ENCODE results near the gene MARF1.
"Not testable (repeated sequence)": the region's sequence is repeated elsewhere in the genome, so short reads cannot be mapped to it uniquely, and the experiment has no call there.

The MARF1 gene

DNA sequence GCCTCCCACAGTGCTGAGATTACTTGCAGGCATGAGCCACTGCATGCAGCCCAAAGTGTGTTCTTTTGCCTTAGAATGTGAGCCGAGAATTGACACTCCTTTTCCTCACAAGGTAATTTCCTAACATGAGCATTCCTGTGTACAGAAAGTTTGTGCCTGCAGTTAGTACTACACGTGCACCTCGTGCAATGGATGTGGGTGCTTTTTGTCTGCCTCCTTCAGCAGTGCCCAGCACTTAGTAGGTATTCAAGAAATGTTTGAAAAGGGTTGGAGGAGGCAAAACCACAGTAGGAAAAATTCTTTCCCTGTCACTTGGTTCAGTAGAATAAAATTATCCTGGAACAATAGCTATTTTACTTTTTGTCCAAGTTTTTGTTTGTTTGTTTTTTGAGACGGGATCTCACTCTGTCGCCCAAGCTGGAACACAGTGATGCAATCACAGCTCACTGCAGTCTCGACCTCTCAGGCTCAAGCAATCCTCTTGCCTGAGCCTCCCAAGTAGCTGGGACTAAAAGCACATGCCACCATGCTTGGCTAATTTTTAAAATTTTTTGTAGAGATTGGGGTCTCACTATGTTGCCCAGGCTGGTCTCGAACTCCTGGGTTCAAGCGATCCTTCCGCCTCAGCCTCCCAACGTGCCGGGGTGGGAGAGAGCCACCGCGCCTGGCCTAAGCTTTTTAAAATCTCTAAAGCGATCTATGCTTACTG is 9.5 kb upstream of the MARF1 start:
- no peak for DNase-seq

DNA sequence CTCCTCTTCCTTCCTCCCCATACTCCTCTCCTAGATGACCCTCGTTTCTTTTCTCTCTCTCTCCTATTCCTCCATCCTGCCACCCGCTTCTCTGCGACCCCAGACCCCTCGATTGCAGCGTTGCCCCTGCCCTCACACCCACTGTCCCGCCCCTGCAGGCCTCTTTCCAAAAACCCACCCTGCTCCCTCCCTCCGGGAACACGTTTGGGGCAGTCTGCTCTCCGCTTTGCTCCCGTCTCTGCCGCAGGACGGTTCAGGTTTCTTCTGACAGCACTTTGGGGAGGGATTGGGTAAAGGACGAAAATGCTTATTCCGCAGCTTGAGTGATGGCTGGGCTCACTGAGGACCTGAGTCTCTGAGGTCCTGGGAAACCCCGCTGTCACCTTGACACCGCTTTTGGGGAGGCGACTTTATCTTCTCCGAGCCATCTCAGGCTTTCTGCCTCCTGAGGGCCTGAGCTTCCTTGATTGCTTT is 7.8 kb upstream of the MARF1 start:
- DNase-seq, result peak; percentile 47

DNA sequence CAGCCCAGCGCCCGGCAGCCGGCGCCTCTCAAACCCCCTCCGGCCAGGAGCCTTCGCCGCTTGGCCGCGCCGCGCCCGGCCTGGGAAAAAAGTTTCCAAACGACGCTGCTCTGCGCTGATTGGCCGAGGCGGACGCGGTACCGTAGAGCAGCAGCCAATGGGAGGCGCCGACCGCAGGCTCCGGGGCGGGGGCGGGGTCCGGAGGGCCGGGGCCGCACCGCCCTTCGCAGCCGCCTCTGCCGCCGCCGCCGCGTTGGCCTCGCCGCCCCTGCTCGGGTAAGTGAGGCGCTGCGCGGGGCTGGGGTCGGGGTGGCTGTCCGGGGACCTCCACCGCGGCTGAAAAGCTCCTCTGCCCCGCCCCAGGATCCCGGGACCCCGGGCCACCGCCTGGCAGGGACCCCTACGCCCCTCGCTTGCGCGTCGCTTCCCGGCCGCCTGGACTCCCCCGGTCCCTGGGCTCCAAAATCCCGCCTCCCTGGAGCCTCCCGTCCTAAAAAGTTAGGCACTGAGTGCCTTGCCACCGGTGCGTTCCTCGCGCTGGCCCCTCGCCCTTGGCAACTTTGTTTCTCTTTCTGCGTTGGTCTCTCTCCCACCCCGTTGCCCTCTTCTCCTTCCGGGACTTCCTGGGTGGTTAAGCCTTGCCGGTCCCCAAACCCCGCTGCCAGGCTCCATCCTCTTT is 7.2 kb upstream of the MARF1 start, which contains the start of gene NDE1:
NDE1 (plus strand) TSS at position 227 of the 679 bp plus-strand sequence. CDS start 14,534 bp downstream, outside the sequence.
- peak; percentile 86 for DNase-seq

DNA sequence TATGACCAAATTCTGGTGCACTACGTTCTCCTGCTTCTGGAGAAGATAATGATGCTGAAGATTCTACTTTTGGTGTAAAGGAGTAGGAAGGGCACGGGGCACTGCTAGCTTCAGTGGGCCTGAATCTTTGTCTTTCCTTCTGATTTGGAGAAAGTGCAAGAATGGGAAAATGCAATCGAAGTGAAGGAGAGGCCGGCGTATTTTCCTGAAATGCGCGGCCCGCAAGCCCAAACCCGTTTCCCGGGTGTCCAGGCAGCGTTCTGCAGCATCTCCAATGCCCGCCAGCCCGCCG is 6.7 kb upstream of the MARF1 start:
- DNase-seq, result no peak

DNA sequence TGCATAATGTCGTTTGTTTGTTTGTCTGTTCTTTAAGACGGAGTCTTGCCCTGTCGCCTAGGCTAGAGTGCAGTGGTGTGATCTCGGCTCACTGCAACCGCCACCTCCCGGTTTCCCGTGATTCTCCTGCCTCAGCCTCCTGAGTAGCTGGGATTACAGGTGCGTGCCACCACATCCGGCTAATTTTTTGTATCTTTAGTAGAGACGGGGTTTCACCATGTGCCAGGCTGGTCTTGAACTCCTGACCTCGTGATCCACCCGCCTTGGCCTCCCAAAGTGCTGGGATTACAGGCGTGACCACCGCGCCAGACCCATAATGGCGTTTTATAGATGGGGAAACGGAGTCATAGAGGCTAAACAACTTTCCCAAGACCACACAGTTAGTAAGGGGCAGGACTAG is 6.4 kb upstream of the MARF1 start:
- not testable (repeated sequence) for DNase-seq

DNA sequence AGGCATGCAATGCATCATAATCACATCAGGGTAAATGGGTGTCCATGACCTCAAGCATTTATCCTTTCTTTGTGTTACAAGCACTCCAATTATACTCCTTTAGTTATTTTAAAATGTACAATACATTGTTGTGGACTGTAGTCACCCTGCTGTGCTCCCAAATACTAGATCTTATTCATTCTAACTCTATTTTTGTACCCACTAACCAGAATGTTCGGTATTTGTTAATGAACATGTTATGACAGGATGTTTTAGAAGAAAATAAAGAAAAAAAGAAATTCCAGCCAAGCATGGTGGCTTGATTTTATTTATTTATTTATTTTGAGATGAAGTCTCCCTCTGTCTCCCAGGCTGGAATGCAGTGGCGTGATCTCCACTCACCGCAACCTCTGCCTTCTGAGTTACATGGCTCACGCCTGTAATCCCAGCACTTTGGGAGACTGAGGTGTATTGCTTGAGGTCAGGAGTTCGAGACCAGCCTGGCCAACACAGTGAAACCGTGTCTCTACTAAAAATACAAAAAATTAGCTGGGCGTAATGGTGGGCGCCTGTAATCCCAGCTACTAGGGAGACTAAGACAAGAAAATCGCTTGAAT is 5.3 kb upstream of the MARF1 start:
- DNase-seq, result no peak

DNA sequence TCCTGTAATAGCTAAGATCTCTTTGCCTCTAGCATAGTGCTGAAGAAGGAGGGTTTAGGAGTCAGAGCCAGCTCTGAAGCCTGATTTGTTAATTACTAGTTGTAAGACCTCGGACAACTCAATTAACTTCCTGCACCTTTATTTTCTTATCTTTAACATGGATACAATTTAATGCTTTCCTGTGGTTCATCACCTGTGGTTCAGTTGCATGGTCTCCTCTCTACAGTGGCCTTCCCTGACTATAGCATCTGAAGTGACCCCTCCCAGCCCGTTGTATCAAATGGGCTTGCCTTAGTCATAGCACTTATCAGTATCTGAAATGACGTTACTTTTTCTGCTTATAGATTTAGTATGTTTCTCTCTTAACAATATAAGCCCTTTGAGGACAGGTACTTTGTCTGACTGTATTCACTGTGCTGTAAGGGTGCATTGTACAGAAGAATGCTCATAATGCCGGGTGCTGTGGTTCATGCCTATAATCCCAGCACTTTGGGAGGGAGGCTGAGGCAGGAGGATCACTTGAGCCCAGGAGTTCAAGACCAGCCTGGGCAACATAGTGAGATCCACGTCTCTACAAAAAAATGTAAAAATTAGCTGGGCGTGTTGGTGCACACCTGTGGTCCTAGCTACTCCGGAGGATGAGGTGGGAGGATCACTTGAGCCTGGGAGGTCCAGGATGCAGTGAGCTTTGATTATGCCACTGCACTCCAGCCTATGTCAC is 4.5 kb upstream of the MARF1 start:
- no peak for DNase-seq

DNA sequence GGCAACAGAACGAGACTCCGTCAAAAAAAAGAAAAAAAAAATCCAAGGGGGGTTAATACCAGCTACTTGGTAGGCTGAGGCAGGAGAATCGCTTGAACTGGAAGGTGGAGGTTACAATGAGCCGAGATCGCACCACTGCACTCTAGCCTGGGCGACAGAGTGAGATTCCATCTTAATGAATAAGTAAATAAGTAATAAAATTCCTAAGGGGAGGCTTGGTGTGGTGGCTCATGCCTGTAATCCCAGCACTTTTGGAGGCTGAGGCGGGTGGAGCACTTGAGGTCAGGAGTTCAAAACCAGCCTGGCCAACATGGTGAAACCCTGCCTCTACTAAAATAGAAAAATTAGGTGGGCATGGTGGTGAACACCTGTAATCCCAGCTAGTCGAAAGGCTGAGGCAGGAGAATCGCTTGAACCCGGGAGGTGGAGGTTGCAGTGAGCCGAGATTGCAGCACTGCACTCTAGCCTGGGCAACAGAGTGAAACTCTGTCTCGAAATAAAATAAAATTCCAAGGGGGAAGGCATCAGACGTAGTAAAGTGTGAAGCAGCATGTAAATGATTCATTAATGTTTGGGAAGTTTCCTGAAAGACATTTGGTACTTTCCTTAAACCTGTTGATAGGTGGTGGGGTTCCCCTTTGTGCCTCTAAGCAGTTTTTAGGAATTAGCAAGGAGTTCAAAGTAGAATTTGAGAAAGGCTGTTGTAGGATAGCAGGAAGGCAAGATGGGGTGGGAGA is 3.8 kb upstream of the MARF1 start:
- DNase-seq, result not testable (repeated sequence)

DNA sequence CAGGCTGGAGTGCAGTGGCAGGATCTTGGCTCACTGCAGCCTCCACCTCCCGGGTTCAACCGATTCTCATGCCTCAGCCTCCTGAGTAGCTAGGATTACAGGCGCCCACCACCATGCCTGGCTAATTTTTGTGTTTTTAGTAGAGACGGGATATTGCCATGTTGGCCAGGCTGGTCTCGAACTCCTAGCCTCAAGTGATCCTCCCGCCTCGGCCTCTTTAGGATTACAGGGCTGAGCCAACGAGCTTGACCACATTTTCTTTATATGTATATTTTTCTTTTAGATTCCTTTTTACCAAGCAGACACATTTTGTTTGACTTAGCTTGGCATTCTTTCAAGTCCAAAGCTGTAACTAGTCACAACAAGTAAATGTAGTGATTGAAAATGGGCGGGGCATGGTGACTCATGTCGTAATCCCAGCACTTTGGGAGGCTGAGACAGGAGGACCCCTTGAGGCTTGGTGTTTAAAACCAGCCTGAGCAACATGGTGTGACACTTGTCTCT is 2.1 kb upstream of the MARF1 start:
- not testable (repeated sequence) for DNase-seq

DNA sequence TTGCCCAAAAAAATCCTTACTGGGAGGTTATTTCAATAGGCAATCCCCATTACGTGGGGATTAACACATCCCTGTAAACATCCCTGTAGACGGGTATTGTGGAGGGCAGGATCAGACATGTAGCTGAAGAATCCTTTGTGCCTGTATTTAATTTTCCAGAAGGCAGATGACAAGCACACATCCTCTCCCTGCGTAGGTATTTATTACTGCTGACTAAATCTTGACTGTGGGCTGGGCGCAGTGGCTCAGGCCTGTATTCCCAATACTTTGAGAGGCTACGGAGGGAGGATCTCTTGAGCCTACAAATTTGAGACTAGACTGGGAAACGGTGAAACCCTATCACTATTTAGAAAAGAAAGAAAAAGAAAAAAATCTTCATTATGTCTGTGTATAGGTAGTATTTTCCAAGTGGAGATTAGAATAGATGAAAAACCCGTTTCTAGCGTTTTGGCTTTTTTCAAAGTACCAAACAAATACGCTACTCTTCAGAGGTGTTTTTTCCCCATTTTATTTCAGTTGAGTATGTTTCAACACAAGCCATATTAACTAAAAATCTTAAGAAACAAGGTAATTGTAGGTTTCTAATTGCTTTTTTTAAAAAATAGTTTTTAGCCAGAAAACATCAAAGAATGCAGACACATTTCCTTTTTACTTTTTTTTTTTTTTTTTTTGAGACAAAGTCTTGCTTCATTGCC is 1.5 kb upstream of the MARF1 start:
- no peak for DNase-seq

DNA sequence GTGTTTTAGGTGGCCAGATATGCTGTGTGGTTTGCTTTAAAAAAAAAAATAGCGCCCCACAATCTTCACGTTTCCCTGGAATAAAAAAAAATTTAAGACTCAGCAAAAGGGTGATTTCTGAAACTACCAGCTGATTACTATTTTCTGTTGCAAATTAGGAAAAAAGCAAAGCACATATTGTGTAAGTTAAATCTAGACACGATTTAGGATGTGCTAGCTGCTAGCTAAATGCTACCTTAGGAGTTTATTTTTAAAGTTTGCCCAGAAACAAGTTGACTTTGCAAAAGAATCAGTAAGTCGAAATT is 944 bp upstream of the MARF1 start:
- DNase-seq, result no peak

DNA sequence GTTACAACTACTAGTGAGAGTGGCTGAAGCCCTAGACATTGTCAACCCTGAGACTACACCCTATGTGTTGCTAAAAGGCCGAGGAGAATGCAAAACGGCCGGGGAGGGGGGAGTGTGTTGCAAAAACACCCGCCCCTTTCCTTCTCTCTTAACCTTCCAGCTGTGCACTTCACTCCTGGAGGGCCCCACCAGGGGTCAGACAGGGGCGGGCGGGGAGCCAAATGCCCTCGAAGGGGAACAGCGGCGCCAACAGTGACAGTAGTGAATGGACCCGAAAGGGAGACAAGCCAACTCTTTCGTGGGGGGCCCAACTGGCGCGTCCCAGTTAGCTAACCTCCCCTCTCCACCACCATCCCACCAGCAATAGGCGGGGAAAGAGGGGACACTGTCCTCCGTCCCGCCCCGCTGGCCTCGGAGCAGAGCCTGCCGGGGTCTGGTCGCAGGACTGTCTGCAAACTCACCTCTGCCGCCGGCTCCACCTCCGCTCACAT is 352 bp downstream of the MARF1 start:
- peak; percentile 83 for DNase-seq

DNA sequence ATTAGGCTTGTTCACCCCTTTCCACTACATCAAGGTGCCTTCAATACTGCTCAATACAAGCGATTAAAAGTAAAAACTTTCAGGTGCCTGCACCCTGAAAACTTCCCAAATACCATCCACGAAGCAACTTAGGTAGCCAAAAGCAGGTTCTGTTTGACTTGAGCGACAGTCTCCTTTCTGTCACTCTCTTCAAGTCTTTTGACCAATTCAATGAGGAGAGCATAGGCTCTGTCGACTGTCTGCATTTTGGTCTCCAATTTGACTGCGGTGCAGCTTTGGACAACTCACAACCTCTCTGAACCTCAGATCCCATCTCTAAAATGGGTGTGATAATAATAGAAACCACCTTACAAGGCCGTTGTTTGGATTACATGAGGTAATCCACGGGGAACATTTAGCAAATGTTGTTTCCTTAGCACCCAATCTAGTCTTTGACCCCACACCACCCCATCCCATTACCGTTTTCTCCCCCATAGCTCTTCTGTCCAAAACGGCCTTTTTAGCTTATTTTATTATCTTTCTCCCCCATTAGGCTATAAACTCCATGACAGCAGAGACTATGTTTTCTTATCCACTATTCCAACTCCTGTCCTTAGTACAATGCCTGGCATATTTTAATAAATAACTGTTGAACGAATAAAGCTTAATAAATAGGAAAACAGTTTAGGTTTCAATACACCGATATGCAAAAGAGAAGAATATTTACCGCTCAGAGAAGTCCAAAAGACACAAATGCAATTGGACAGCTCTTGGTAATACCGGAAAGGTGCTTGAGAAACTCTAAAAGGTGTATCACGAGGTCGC is 999 bp downstream of the MARF1 start:
- DNase-seq, result no peak

DNA sequence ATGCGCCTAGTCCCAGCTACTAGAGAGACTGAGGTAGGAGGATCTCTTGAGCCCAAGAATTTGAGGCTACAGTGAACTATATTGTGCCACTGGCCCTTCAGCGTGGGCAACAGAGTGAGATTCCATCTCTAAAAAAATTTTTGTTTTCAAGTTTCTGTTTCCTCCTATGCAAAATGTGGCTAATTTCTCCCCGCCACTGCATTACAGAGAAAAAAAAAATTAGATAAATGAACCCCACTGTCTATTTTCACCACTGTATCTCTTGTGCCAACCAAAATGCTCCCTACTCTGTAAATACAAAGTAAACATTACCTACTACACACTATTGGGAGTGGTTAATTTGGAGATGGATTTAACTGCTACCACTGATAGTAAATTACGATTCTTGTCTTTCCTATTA is 2.0 kb downstream of the MARF1 start:
- no peak for DNase-seq

DNA sequence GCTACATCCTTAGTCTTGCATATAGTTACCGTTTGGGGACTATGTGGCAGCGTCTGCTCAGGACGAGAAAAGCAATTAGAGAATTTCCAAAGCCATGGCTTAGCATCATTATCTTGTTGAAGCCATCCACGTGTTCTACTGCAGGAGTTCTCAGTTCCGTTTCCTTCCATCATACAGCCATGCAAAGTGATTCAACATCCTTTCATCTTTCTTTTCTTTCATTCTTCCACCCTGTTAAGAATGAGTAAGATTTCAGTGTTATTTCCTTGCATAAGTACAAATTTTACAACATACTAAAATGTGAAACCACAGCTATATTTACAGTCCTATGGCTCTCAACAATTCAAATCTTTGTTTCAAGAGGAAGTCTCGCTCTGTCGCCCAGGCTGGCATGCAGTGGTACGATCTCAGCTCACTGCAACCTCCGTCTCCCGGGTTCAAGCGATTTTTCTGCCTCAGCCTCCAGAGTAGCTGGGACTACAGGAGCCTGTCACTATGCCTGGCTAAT is 3.8 kb downstream of the MARF1 start:
- peak; percentile 27 for DNase-seq

DNA sequence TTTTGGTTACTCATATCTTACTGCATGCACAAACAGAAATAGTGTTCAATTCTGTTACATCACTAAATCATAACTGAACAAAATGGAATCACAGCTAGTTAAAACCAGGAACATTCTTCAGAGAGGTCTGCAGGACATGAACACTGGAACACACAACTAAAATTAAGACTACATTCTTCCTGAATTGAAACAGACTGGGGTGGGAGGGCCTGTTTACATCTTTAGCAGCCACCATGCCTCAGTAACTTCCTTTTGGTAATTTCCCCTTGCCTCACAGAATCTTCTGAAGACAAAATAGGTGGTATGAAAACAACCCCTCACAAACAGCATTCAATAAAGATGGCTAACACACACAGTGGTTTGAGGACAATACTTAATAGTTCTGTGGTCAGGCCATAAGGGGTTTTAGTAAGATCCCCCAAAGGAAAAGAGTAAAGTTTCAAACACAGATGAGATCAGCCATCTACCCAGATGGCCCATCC is 6.5 kb downstream of the MARF1 start:
- no peak for DNase-seq

DNA sequence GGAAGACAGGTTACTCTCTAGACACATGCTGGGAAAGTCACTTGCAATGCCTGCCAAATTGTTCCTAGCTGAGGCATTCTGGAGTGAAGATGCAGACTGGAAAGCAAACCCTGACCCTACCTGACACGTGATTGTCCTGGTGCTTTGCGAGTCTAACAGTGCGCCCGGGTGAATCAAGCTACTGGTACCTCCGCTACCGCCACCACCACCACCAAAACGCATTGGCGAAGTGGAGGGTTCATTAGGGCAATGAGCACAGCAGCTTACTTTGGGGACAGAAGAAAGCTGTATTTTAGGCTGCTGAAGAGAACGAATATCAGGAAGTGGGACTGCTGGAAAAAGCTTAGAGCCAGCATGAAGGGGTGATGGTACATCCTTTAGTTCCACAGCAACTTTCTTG is 7.0 kb downstream of the MARF1 start:
- DNase-seq, result no peak

DNA sequence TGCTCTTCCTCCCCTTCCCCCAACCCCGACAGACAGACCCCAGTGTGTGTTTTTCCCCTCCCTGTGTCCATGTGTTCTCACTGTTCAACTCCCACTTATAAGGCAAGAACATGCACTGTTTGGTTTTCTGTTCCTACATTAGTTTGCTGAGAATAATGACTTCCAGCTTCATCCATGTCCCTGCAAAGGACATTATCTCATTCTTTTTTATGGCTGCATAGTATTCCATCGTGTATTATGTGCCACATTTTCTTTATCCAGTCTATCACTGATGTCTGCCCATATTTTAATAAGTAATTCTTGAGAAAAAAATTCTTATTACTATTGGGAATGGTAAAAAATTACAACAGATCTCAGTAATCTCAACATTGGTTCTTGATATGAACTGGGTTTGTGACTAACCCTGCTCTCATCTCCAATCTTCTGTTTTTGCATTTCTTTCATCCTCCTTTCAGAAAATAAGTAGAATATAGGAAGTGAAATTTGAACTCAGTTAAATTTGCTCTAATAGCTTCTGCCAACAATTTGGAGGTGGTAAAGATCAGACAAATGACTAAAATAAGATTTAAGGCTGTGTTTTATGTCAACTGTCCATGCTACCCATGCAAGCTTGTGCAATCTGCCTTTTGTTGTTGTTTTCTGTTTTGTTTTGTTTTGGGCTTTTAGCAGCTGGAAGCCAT is 11.1 kb downstream of the MARF1 start:
- DNase-seq, result no peak

DNA sequence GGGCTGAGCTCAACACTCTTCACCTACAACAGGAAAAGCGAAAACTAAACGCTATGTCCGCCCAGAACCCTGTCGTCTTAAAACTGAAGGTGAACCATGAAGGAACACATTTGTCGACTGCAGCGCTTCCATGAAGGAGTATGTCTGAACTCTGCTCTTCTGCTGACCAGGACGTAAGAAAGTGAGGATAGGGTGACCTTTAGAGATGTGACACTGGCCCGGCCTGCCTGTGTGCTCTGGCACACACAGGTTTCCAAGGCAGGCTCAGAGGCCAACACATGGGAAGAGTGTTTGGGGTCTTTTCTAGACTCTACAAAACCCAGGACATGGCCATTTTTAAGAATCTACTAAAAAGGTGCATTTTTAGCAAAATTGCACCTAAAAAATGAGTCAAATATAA is 21.1 kb downstream of the MARF1 start:
- DNase-seq, result no peak

DNA sequence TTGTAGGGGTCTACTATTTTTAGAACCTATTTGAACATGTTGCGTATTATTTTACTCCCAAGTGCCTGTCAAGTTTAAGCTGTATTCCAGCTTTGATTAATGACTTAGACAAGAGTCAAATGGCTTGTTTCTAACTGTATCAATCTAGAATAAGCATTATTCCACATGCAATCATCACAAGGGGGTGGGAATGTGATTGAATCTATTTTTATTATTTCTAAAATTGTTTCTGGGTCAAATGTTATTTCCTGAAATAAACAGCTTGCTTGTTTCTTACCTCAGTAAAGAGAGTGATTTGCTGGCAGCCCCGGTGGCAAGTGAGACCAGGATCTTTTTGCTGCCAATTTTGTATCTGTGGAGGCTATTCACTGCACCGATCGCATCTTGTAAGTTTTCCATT is 21.5 kb downstream of the MARF1 start:
- DNase-seq, result no peak

Data from activated T-cell treated with anti-CD3 and anti-CD28 coated beads, Interleukin-2, amount 50 U/mL, for 1 hour (primary cell).